ENCODE data around the gene MAPKAP1. TPM values are rescaled to one million over a fixed set of nuclear protein-coding genes. Genes with fewer than 3 reads are reported as not detected.

Gene MAPKAP1
- polyA plus RNA-seq, 1 donor from 2014 or later = 57.5 TPM

DNA sequence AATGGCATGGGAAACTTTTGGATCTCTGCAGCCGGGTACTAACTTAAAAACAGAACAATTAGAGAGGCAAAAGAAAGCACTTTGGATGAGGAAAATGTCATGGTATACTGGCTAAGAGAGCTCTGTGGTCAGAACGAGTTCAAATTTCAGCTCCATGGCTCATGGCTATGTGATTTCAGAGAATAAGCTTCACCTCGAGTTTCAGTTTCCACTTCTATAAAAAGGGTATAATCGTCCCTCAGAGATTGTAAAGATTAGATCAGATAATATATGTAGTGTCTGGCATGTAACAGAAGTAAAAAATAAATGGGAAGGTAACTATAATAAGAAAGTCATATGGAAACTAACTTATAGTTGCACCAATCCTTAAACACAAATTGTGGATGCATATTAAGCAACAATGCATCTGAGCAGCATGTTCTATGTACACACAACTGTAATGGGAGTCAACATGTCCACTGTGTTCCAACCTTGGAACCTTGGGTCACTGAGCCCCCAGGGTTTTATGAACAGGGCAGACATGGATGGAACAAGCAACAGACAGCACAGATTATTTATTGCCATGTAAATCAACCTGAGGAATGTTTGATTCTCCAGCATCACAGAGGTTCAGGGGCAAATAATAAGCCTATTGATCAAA, 145.4 kb downstream of the MAPKAP1 start:
- no peaks in the 10 kb centered on the region for H3K27me3 ChIP-seq (ENCODE audit: insufficient read depth, low read depth, low read length)
- no peak overlapping the region for H3K27ac ChIP-seq (ENCODE audit: low read length)
- H4K20me1 ChIP-seq (ENCODE audit: insufficient read depth) = no peaks in the 10 kb centered on the region
- H3F3A ChIP-seq (ENCODE audit: insufficient read depth, low read length, poor library complexity, severe bottlenecking) = no peaks in the 10 kb centered on the region
- H3K9ac ChIP-seq (ENCODE audit: low read length) = no peak overlapping the region
- H3K9me2 ChIP-seq (ENCODE audit: insufficient read depth, low read length) = no peaks in the 10 kb centered on the region
- no peaks in the 10 kb centered on the region for H3K9me3 ChIP-seq (ENCODE audit: low read length)
- H3K36me3 ChIP-seq (ENCODE audit: insufficient read depth, low read length) = no peaks in the 10 kb centered on the region
- H3K4me3 ChIP-seq (ENCODE audit: low read length) = no peak overlapping the region
- no peak overlapping the region for H2AFZ ChIP-seq (ENCODE audit: low read depth, low read length)
- TF ChIP-seq EP300 (conservative IDR thresholded peaks at IDR 0.05; ENCODE audit: poor library complexity, severe bottlenecking) (no peak), EZH2 (IDR thresholded peaks at IDR 0.05; ENCODE audit: borderline replicate concordance, insufficient read depth, low read length, poor library complexity, severe bottlenecking) (no peak), RAD21 (conservative IDR thresholded peaks at IDR 0.05) (no peak), TAF1 (IDR thresholded peaks at IDR 0.05; ENCODE audit: low read depth) (no peak), SMC3 (conservative IDR thresholded peaks at IDR 0.05; ENCODE audit: poor library complexity) (no peak), MXI1 (conservative IDR thresholded peaks at IDR 0.05; ENCODE audit: poor library complexity, severe bottlenecking) (no peak), POLR2AphosphoS5 (IDR thresholded peaks at IDR 0.05) (no peak)
- TF ChIP-seq, protein P1, sequence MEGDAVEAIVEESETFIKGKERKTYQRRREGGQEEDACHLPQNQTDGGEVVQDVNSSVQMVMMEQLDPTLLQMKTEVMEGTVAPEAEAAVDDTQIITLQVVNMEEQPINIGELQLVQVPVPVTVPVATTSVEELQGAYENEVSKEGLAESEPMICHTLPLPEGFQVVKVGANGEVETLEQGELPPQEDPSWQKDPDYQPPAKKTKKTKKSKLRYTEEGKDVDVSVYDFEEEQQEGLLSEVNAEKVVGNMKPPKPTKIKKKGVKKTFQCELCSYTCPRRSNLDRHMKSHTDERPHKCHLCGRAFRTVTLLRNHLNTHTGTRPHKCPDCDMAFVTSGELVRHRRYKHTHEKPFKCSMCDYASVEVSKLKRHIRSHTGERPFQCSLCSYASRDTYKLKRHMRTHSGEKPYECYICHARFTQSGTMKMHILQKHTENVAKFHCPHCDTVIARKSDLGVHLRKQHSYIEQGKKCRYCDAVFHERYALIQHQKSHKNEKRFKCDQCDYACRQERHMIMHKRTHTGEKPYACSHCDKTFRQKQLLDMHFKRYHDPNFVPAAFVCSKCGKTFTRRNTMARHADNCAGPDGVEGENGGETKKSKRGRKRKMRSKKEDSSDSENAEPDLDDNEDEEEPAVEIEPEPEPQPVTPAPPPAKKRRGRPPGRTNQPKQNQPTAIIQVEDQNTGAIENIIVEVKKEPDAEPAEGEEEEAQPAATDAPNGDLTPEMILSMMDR (IDR thresholded peaks at IDR 0.05; ENCODE audit: poor library complexity, severe bottlenecking) = no peak
- TF ChIP-seq, protein P2, sequence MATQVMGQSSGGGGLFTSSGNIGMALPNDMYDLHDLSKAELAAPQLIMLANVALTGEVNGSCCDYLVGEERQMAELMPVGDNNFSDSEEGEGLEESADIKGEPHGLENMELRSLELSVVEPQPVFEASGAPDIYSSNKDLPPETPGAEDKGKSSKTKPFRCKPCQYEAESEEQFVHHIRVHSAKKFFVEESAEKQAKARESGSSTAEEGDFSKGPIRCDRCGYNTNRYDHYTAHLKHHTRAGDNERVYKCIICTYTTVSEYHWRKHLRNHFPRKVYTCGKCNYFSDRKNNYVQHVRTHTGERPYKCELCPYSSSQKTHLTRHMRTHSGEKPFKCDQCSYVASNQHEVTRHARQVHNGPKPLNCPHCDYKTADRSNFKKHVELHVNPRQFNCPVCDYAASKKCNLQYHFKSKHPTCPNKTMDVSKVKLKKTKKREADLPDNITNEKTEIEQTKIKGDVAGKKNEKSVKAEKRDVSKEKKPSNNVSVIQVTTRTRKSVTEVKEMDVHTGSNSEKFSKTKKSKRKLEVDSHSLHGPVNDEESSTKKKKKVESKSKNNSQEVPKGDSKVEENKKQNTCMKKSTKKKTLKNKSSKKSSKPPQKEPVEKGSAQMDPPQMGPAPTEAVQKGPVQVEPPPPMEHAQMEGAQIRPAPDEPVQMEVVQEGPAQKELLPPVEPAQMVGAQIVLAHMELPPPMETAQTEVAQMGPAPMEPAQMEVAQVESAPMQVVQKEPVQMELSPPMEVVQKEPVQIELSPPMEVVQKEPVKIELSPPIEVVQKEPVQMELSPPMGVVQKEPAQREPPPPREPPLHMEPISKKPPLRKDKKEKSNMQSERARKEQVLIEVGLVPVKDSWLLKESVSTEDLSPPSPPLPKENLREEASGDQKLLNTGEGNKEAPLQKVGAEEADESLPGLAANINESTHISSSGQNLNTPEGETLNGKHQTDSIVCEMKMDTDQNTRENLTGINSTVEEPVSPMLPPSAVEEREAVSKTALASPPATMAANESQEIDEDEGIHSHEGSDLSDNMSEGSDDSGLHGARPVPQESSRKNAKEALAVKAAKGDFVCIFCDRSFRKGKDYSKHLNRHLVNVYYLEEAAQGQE (IDR thresholded peaks at IDR 0.05; ENCODE audit: borderline replicate concordance) = no peak
- no peak overlapping the region for H3K4me2 ChIP-seq (ENCODE audit: low read length)
- H3K79me2 ChIP-seq (replicated peaks; ENCODE audit: insufficient read depth, low read length) = no peaks in the 10 kb centered on the region

DNA sequence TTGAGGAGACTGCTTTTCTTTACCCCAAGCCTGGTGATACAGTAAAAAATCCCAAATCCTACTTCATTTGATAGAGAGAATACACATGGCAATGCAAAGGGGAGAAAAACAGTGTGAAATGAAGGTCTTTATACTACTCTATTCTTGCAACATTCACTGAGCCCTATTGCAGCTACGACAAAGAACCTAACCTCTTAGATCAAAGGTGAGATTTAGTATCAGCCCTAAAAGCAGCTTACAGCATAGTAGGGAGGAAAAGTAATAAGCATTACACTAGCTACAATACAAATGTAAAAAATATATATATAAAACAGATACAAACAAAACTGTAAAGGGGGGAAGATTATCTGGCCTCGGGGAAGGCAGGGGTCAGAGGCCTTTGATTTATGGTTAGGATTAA, 147.1 kb downstream of the MAPKAP1 start:
- H3K27ac ChIP-seq (ENCODE audit: low read length) = no peak overlapping the region

More for the DNA sequence above, 147.1 kb downstream of the MAPKAP1 start:
- Histone ChIP-seq H3K4me2 (ENCODE audit: low read length) (no peak overlapping the region), H2AFZ (ENCODE audit: low read depth, low read length) (no peak overlapping the region), H3K4me3 (ENCODE audit: low read length) (no peak overlapping the region), H3F3A (ENCODE audit: insufficient read depth, low read length, poor library complexity, severe bottlenecking) (no peaks in the 10 kb centered on the region), H3K27me3 (ENCODE audit: insufficient read depth, low read depth, low read length) (no peaks in the 10 kb centered on the region), H4K20me1 (ENCODE audit: insufficient read depth) (no peaks in the 10 kb centered on the region), H3K79me2 (replicated peaks; ENCODE audit: insufficient read depth, low read length) (no peaks in the 10 kb centered on the region), H3K36me3 (ENCODE audit: insufficient read depth, low read length) (no peaks in the 10 kb centered on the region), H3K9me2 (ENCODE audit: insufficient read depth, low read length) (no peaks in the 10 kb centered on the region), H3K9ac (ENCODE audit: low read length) (no peak overlapping the region), H3K9me3 (ENCODE audit: low read length) (no peaks in the 10 kb centered on the region)
- TF ChIP-seq MXI1 (conservative IDR thresholded peaks at IDR 0.05; ENCODE audit: poor library complexity, severe bottlenecking) = no peak
- TF ChIP-seq RAD21 (conservative IDR thresholded peaks at IDR 0.05) = no peak
- no peak for TF ChIP-seq SMC3 (conservative IDR thresholded peaks at IDR 0.05; ENCODE audit: poor library complexity)
- TF ChIP-seq, protein P2 (IDR thresholded peaks at IDR 0.05; ENCODE audit: borderline replicate concordance) = no peak
- TF ChIP-seq, protein P1 (IDR thresholded peaks at IDR 0.05; ENCODE audit: poor library complexity, severe bottlenecking) = no peak
- TF ChIP-seq EP300 (conservative IDR thresholded peaks at IDR 0.05; ENCODE audit: poor library complexity, severe bottlenecking) = no peak
- TF ChIP-seq EZH2 (IDR thresholded peaks at IDR 0.05; ENCODE audit: borderline replicate concordance, insufficient read depth, low read length, poor library complexity, severe bottlenecking) = no peak
- TF ChIP-seq POLR2AphosphoS5 (IDR thresholded peaks at IDR 0.05) = no peak
- no peak for TF ChIP-seq TAF1 (IDR thresholded peaks at IDR 0.05; ENCODE audit: low read depth)
